HG02938 (cell line): ENCODE data around the gene DNMBP.
"Not testable (repeated sequence)": the region's sequence is repeated elsewhere in the genome, so short reads cannot be mapped to it uniquely, and the experiment has no call there.

ENCODE experiments used
- ATAC-seq: cut with Tn5 transposase; IDR thresholded peaks from one replicate; pipeline ENCODE4 v1.9.1; 2021; ENCODE audit warnings: mild to moderate bottlenecking, moderate library complexity; ENCODE audit not compliant: unreplicated experiment

The DNMBP gene

DNA sequence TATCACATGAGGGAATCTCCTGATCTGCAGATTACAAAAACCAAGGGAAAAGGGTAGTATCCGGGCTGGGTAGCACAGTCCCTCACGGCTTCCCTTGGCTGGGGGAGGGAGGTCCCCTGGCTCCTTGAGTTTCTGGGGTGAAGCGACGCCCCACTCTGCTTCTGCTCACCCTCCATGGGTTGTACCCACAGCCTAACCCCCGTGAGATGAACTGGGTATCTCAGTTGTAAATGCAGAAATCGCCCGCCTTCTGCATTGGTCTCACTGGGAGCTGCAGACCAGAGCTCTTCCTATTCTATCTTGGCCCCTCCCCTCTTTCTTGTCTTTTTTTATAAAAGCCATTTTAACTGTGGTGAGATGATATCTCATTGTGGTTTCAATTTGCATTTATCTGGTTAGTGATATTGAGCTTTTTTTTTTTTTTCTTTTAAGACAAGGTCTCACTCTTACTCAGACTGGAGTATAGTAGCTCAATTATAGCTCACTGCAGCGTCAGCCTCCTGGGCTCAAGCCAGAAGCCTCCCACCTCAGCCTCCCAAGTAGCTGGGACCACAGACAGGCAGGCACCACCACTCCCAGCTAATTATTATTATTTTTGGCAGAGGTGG, 139.5 kb downstream of the DNMBP start:
- ATAC-seq = no peak

DNA sequence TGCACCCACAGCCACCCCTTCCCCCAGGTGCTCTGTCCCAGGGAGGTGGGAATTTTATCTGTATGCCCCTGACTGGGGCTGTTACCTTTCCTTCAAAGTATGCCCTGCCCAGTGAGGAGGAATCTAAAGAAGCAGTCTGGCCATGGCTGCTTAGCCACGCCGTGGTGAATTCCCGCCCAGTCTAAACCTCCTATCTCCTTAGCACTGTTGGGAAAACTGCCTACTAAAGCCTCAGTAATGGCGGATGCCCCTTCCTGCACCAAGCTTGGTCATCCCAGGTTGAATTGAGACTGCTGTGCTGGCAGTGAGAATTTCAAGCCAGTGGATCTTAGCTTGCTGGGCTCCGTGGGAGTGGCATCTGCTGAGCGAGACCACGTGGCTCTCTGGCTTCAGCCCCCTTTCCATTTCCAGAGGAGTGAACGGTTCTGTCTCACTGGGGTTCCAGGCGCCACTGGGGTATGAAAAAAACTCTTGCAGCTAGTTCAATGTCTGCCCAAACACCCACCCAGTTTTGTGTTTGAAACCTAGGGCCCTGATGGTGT, 140.1 kb downstream of the DNMBP start:
- no peak for ATAC-seq

DNA sequence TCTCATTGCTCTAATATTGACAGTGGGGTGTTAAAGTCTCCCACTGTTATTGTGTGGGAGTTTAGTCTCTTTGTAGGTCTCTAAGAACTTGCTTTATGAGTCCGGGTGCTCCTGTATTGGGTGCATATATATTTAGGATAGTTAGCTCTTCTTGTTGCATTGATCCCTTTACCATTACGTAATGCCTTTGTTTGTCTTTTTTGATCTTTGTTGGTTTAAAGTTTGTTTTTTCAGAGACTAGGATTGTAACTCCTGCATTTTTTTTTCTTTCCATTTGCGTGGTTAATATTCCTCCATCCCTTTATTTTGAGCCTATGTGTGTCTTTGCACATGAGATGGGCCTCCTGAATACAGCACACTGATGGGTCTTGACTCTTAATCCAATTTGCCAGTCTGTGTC, 142.5 kb downstream of the DNMBP start:
- ATAC-seq = not testable (repeated sequence)

DNA sequence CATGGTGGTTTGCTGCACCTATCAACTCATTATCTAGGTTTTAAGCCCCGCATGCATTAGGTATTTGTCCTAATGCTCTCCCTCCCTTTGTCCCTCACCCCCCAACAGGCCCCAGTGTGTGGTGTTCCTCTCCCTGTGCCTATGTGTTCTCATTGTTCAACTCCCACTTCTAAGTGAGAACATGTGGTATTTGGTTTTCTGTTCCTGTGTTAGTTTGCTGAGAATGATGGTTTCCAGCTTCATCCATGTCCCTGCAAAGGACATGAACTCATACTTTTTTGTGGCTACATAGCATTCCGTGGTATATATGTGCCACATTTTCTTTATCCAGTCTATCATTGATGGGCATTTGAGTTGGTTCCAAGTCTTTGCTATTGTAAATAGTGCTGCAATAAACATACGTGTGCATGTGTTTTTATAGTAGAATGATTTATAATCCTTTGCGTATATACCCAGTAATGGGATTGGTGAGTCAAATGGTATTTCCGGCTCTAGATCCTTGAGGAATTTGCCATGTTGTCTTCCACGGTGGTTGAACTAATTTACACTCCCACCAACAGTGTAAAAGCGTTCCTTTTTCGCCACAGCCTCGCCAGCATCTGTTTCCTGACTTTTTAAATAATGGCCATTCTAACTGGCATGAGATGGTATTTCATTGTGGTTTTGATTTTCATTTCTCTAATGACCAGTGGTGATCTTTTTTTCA, 146.1 kb downstream of the DNMBP start:
- not testable (repeated sequence) for ATAC-seq

DNA sequence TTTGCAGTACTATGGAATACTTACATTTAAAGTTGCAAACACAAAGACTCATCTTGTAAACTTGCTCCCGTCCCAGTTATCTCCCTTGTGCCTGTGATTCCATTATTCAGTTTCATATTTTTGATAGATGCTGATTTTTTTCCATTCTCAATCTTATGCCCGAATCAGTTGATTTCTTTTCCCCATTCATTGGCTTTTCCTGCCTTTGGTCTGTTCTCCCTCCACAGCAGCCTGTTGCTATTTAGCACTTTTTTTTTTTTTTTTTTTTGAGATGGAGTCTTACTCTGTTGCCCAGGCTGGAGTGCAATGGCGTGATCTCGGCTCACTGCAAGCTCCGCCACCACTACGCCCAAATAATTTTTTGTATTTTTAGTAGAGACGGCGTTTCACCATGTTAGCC, 149.3 kb downstream of the DNMBP start:
- ATAC-seq = no peak

DNA sequence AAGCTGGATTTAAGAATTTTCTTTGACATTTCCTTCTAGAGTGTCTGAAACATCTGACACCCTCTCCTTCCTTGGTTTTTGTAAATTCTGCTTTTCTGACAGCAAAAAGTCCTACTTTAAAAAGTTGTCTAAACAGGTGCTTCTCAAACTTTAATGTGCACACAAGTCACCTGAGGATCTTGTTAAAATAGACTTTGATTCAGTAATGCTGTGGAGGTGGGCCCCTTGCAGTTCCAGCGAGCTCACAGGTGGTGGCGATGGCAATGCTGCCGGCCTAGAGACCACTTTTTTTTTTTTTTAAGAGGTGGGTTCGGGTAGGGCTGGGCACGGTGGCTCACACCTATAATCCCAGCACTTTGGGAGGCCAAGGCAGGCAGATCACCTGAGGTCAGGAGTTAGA, 150.2 kb downstream of the DNMBP start:
- ATAC-seq = no peak

DNA sequence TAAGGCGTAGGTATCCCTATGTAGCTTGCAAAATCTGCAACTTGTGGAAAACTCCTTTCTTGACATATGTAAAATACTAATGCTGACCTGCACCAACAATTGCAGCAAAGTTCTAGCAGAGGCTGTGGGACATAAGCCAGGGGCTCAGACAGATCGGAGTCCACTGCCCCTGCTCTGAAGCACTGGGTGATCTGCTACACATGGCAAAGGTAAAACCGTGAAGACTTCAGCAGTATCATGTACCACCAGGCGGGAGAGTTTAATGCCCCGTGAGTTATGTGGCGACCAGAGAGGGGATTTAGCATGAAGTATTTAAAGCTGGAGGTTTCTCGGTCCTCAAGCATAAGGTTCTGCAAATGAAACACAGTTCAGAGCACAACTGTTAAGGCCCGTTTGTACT, 150.9 kb downstream of the DNMBP start:
- no peak for ATAC-seq

DNA sequence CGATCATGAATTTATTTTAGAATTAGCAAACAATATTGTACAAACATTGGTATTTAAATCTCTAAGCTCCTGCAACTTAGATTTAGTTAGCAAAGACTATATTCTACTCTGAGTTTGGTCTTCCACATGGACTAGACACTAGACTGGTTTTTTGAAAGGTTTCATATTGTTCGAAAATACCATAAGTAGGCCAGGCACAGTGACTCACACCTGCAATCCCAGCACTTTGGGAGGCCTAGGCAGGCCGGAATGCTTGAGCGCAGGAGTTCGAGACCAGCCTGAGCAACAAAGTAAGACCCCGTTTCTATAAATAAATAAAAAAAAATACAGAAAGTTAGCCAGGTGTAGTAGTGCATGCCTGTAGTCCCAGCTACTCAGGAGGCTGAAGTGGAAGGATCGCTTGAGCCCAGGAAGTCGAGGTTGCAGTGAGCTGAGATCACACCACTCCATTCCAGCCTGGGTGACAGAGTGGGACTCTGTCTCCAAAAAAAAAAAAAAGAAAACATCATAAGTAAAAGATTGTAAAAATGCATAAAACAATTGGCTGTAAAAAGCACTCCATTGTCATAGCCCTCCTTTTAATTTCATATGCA, 154.2 kb downstream of the DNMBP start:
- ATAC-seq = no peak

DNA sequence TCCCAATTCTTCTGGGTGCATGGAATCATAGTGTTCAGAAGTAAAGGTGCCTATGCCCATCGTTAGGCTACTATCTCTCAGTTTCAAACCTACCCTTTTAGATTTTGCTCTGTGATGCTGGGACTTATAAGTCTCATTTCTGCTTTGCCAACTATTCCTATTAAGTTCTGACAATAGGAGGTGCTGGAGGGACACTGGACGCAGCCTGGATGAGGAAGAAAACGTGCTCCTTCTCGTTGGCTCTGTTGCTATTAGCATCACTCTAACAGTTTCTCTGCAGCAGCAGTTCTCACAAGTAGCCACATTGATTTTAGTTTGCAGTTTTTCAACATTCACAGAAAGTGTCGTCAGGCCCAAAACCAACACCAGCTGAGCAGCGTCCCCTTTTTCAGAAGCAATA, 154.9 kb downstream of the DNMBP start:
- no peak for ATAC-seq

DNA sequence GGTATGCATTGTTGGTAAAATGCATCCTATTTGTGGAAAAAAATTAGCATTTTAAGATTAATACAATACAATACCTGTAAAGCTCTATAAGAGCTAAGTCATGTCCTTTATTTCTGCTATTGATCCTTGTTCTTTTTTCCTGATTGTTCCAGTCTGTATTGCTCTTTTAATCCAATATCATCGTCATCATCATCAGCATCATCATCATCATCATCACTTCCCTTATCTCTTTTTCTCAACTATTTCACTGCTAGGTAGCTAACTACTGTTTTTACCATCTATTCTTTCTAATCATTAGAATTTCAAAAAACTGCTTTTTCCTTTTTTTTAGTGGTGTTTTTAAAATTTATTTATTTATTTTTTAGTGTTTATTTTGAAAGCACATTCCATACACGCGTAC, 156.1 kb downstream of the DNMBP start:
- ATAC-seq = no peak

DNA sequence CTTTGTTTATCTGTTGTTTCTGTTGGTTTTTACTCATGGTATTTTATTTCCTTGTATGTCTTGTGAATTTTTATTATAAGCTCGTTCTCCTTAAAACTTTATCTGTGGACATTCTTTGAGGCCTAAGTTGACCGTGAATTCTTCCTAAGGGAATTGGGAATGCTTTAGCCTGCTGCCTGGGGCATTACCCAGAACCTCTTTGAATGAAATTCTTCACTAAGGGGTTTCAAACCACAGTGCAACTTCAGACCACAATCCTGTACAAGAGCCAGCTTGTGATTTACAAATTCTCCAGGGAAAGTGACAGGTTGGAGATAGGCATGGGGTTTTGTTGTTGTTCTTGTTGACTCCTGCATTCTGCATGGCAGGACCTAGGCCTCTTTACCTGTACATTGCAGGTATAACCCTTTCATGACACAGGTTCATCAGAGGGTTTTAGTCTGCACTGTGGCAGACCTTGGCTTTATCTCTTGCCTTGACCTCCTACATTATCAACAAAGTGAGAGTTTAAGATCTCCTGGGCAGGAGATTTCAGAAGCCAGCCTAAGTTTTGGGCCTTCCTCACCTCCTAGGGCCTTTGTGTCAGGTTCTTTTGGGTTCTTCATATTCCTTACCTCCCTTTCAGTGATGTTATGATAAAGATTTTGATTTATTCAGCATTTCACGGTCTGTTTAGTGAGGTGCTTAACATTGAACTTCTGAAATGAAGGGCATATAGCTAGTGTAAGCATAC, 157.1 kb downstream of the DNMBP start:
- no peak for ATAC-seq

DNA sequence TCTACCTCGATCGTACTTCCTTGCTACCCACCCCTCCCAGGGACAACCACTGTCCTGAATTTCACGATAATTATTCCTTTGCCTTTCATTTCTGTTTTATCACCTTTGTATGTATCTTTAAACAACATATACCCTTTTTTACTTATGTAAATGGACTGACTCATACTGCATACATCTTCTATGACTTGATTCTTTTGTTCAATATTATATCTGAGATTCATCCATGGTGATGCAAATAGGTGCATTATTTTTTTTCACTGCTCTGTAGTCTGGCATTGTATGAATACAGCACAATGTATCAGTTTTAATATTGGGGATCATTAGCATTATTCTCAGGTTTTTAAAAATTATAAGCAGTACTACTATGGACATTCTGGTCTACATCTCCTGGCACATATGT, 157.9 kb downstream of the DNMBP start:
- no peak for ATAC-seq

DNA sequence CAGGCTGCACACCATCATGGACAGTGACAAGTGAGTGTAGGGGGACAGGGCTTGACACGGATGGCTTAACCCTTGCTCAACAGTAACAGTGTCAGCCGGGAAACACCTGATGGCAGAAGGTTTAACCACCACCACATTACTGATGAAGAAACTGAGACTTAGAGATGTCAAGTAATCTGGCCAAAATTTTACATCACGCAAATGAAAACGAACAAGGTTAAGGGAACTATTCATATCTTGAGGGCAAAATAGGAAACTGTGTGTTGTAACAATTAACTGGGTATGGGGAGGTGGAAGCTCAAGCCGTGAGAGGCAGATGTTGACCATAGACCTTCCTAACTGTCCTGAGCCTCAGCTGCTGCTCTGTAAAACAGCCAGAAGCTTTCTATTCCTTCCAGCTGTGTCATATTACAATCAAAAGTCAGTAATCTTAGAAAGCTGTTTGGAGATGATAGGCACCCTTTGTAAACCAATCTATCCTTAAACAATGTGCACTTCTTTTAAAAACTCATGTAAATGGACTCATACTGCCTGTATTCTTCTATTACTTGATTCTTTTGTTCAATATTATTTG, 158.9 kb downstream of the DNMBP start:
- no peak for ATAC-seq

DNA sequence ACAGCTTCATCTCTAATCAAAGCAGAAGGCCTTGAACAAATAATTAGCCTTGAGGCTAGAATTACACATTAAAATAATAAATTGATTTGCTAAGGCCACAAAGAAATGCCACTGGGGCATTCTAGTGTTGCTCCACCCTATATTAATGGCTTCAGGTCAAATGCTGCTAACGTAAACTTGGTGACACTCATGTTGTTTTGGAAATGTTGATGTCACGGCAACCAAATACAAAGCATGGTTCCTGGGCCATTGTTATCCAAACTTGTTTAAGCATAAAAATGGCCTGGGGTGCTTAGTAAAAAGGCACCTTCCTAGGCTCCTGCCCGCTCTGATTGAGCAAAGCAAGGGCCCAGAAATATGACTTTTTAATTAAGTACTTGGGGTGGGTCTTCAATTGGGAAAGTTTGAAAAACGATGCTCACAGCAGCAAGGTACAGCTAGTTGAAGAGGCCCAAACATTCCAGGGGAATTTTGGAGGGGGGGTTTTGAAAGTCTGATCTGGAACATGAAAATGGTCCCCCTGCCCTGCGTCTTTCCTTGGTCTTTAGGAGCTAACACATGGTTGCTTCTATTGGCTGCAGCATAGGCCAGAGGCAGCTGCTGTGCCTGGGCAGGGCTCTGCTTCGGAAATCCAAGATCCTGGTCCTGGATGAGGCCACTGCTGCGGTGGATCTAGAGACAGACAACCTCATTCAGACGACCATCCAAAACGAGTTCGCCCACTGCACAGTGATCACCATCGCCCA, 159.6 kb downstream of the DNMBP start:
- no peak for ATAC-seq

DNA sequence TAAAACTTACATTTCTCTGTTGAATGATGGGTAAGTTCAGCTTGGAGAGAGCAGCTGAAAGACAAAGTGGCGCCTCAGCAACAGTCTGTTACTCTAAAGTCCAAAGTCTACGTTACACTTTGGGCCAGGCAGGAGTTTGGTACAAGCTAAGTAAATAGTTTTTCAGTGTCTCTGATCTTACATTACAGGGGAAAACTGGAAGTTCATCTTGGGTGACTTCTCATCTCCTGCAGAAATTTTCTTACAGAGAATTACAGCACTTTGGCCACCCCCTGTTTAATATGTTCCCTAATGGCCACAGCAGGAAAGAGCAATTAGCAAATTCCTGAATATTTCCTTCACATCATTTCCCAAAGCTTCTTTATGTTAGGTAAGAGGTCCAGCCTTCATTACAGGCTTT, 160.2 kb downstream of the DNMBP start:
- no peak for ATAC-seq

DNA sequence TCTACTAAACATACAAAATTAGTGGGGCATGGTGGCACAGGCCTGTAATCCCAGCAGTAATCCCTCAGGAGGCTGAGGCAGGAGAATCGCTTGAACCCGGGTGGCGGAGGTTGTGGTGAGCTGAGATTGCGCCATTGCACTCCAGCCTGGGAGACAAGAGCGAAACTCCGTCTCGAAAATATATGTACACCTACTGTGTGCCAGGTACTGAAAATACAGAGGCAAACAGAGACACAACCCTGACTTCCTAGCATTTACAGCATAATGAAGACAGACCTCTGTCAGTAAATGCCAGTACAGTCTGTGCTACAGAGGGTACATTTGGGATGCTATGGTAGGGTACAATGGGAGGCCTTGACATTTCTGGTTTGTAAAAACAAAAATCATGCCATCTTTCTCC, 160.7 kb downstream of the DNMBP start:
- no peak for ATAC-seq

DNA sequence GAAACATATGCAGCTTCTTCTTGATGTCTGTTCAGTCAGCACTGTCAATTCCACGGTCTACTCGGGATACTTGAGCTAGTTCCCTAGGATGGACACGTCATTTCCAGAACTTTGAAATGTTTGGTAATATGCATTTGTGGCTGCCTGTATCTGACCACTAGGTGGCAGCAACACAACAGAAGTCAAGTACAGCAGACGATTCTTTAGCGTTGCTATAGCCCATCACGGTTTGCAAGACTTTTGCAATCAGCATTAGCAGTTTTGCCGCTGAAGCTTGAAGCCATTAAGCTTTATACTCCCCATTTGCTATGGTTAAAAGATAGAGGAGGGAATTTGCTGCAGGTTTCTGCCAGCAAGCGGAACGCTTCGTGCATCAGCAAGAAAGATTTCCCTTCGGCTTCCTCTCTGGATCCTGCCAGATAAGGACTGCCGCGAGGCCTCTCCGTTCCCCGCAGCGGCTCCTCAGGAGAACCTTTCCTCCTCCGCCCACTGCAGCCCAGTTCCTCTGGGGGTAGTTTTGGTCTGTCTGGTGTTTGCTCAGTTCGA, 163.8 kb downstream of the DNMBP start:
- peak; percentile 71 for ATAC-seq

DNA sequence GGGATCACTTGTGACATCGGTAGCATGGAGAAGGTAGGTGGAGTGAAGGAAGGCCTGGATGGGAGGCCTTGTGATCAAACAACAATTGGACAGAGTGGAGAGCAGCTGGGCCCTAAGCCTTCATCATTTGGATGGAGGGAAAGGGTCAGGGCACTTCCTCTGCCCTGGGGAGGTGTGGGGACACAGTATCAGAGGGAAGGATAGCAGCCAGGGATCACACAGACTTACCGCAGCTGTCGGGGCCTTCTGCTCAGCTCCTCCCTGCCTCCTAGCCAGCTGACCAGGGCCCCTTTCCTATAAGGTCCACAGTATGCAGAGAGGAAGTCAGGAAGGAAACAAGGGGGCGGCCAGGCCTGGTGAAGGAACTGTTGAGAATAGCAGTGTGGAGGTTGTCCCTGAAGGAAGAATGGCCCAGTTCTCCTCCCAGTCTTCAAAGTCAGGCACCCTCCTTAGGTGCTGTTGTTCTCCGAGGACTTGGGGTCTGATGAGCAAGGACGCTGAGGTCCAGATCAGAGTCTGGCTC, 165.3 kb downstream of the DNMBP start:
- no peak for ATAC-seq

DNA sequence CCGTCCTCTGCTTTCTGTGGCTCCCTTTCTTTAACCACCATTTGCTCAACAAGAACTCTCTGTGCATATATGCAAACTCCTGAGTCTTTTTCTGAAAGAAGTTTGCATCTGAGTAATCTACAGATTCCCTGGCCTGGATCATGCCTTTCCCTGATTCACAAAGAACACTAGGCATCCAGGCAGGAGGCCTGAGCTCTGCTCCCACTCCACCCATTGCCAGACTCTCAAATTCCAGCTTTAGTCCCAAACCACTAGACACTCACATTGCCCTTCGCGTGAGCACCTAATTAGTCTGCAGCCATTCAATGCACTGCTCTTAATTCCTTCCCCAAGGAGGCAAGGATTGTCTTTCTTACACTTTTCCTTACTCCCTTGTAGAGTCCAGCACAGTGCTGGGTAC, 166.4 kb downstream of the DNMBP start:
- no peak for ATAC-seq

DNA sequence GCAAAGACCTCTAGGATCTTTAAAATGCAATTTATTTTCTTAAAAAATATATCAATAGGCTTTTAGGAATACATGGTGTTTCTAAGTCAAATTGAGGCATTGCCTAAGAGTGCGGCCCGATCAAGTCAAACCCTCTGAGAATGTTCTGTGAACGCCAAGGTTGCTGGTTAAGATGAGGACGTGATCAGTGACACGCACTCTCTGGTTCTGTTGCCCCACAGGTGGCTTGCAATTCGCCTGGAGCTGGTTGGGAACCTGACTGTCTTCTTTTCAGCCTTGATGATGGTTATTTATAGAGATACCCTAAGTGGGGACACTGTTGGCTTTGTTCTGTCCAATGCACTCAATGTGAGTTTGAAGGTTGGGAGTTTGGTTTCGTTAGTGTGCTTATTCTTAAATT, 168.0 kb downstream of the DNMBP start:
- no peak for ATAC-seq
